Measurements from ENCODE around the gene IQCC. TPM values are rescaled to one million over a fixed set of nuclear protein-coding genes. Genes with fewer than 3 reads are reported as not detected.
A peak's percentile ranks its signal among the peaks of the same experiment; 100 is the strongest.

The IQCC gene
- total and polyA plus RNA-seq, 4 donors, result 0.50 to 2.4 (median 1.0) TPM

- Histone ChIP-seq H3K27me3 (ENCODE audit: control insufficient read depth in 1 of 2, insufficient read depth in 2 of 2, low read length in 1 of 2) (no peaks in the 10 kb centered on the region), H3K4me3 (ENCODE audit: low read length in 2 of 2) (peak within 1 kb of the TSS; percentile 56), H3K27ac (ENCODE audit: low read depth in 1 of 2, low read length in 2 of 2) (peak within 1 kb of the TSS; percentile 63 to 89), H3K9me3 (ENCODE audit: control insufficient read depth, low read length) (no peaks in the 10 kb centered on the region), H3K4me1 (ENCODE audit: control insufficient read depth in 1 of 2, insufficient read depth in 2 of 2, low read length in 2 of 2) (no peaks in the 10 kb centered on the region), H3K36me3 (ENCODE audit: control insufficient read depth in 1 of 2, insufficient read depth in 2 of 2, low read length in 1 of 2) (peaks cover 0 to 2% of the 10 kb centered on the region in 2 donors)
- intact Hi-C loops (cut with DNase I), result loop anchor here in 1 of 2 donors (5.0 kb wide), 1 partner anchor 72 kb away; the partner anchor contains the start of gene KPNA6
- WGBS, 2 donors, result 1% methylated on average over 55 to 79 of the region's 79 CpGs
- ATAC-seq (ENCODE audit: low FRiP score), result peak; percentile 96
- DNase-seq, result peak; percentile 97 to 98
Measured at GRCh38 chr1:32179443-32180185, 25.9 kb upstream of the IQCC start, which contains the start of gene TXLNA. Gene TXLNA, plus strand, starts transcription at chr1:32179675. Its CDS starts 671 bp downstream, at chr1:32180346.

DNA sequence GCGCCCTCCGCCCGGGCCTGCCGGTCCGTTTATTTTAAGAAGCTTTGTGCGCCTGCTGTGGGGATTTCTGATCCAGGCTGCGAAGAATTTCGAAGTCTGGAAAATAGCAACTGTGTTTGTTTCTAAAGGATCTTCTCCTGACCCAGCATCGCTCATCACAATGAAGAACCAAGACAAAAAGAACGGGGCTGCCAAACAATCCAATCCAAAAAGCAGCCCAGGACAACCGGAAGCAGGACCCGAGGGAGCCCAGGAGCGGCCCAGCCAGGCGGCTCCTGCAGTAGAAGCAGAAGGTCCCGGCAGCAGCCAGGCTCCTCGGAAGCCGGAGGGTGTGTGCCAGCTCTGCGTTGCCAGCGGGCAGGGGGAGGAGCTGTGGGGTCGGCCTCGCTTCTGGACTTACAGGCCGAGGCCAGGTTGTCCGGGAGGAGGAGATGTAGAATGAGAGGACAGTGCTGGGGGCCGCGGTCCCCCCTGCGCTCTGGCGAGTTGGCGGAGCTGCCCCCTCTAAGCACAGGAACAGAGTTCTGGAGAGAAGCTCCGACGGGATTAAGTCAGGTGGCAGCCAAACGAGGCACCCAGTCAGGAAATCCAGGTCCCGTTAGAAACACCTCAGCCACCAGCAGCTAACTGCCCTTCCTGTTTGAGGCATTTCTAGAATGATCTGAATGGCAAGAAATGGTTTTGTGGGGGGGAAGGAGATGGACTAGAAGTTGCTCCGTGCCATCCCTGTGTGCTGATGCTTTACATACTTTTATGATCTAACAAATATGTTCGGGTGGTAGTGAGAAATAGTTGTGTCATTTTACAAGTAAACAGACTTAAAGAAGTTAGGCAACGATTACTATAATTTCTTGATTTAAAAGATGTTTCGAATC, 25.0 kb upstream of the IQCC start:
- Histone ChIP-seq H3K27me3 (ENCODE audit: control insufficient read depth in 1 of 2, insufficient read depth in 2 of 2, low read length in 1 of 2) (no peaks in the 10 kb centered on the region), H3K4me3 (ENCODE audit: low read length in 2 of 2) (peak overlapping the region; percentile 56), H3K27ac (ENCODE audit: low read depth in 1 of 2, low read length in 2 of 2) (peak overlapping the region; percentile 63 to 88), H3K9me3 (ENCODE audit: control insufficient read depth, low read length) (no peaks in the 10 kb centered on the region), H3K4me1 (ENCODE audit: control insufficient read depth in 1 of 2, insufficient read depth in 2 of 2, low read length in 2 of 2) (no peaks in the 10 kb centered on the region), H3K36me3 (ENCODE audit: control insufficient read depth in 1 of 2, insufficient read depth in 2 of 2, low read length in 1 of 2) (peaks cover 0 to 2% of the 10 kb centered on the region in 2 donors)
- peak; percentile 79 to 88 for DNase-seq
- intact Hi-C loops (cut with DNase I), result no loop called here
- peak; percentile 53 for ATAC-seq (ENCODE audit: low FRiP score)
- 4% methylated on average over 36 of the region's 36 CpGs for WGBS, 2 donors

DNA sequence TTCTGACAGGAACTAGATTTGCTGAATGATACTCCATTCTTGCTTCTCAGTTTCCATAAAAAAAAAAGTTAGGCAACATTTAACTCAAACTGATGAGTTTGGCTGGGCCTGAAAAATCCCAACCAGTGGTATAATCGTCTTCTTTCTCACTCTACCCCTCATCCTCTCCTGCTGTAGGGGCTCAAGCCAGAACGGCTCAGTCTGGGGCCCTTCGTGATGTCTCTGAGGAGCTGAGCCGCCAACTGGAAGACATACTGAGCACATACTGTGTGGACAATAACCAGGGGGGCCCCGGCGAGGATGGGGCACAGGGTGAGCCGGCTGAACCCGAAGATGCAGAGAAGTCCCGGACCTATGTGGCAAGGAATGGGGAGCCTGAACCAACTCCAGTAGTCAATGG, 24.4 kb upstream of the IQCC start:
- Histone ChIP-seq H3K36me3 (ENCODE audit: control insufficient read depth in 1 of 2, insufficient read depth in 2 of 2, low read length in 1 of 2) (peaks cover 0 to 3% of the 10 kb centered on the region in 2 donors), H3K9me3 (ENCODE audit: control insufficient read depth, low read length) (no peaks in the 10 kb centered on the region), H3K27ac (ENCODE audit: low read depth in 1 of 2, low read length in 2 of 2) (peak overlapping the region in 1 of 2 donors; percentile 5), H3K4me3 (ENCODE audit: low read length in 2 of 2) (no peak overlapping the region), H3K4me1 (ENCODE audit: control insufficient read depth in 1 of 2, insufficient read depth in 2 of 2, low read length in 2 of 2) (no peaks in the 10 kb centered on the region), H3K27me3 (ENCODE audit: control insufficient read depth in 1 of 2, insufficient read depth in 2 of 2, low read length in 1 of 2) (no peaks in the 10 kb centered on the region)
- ATAC-seq (ENCODE audit: low FRiP score), result no peak
- 66 to 69% methylated on average over 9 of the region's 9 CpGs for WGBS, 2 donors
- intact Hi-C loops (cut with DNase I), result no loop called here
- DNase-seq, result no peak

DNA sequence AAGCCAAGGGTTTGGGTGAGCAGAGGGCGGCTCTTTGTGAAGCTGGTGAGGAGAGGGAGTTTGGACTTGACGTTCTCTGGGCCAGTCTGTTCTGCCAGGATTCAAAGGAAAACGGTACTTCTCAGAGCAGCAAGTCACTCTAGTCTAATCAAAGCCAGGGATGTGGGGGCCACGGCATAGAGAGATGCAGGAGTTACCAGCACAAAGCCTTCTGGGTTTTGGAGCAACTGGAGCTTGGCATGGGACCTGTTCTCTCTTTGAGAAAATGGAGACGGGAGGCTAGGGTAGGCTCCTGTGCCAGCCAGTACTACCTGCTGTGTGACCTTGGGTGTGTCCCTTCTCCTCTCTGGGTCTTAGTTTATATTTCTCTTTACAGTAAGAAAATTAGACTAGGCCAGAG, 23.9 kb upstream of the IQCC start:
- intact Hi-C loops (cut with DNase I), result no loop called here
- Histone ChIP-seq H3K4me1 (ENCODE audit: control insufficient read depth in 1 of 2, insufficient read depth in 2 of 2, low read length in 2 of 2) (no peaks in the 10 kb centered on the region), H3K4me3 (ENCODE audit: low read length in 2 of 2) (no peak overlapping the region)

DNA sequence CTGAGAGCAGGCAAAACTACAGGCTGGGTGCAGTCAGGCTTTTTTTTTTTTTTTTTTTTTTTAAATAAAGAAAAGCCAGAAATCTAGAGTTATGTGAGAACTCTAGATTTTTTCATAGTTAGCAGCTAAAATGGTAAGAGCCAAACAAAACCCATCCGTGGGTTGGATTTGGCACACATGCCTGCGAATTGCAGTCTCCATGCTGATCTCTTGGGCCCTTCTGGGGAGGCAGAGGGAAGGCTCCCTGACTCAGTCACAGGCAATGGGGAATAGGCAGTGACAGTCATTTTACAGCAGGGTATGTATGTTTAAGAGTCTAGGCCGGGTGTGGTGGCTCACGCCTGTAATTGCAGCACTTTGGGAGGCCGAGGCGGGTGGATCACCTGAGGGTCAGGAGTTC, 23.4 kb upstream of the IQCC start:
- H3K9me3 ChIP-seq (ENCODE audit: control insufficient read depth, low read length), result no peaks in the 10 kb centered on the region
- peak in 1 of 2 donors; percentile 49 for DNase-seq
- 53 to 59% methylated on average over 6 of the region's 6 CpGs for WGBS, 2 donors
- H3K36me3 ChIP-seq (ENCODE audit: control insufficient read depth in 1 of 2, insufficient read depth in 2 of 2, low read length in 1 of 2), result peaks cover 3 to 4% of the 10 kb centered on the region in 2 donors
- no peak overlapping the region for H3K27ac ChIP-seq (ENCODE audit: low read depth in 1 of 2, low read length in 2 of 2)
- H3K4me1 ChIP-seq (ENCODE audit: control insufficient read depth in 1 of 2, insufficient read depth in 2 of 2, low read length in 2 of 2), result no peaks in the 10 kb centered on the region
- no peaks in the 10 kb centered on the region for H3K27me3 ChIP-seq (ENCODE audit: control insufficient read depth in 1 of 2, insufficient read depth in 2 of 2, low read length in 1 of 2)
- H3K4me3 ChIP-seq (ENCODE audit: low read length in 2 of 2), result no peak overlapping the region
- intact Hi-C loops (cut with DNase I), result no loop called here
- ATAC-seq (ENCODE audit: low FRiP score), result no peak

More for the DNA sequence above, 23.9 kb upstream of the IQCC start:
- WGBS, 2 donors, result 40 to 44% methylated on average over 5 of the region's 5 CpGs
- Histone ChIP-seq H3K9me3 (ENCODE audit: control insufficient read depth, low read length) (no peaks in the 10 kb centered on the region), H3K27ac (ENCODE audit: low read depth in 1 of 2, low read length in 2 of 2) (peak overlapping the region in 1 of 2 donors; percentile 21), H3K36me3 (ENCODE audit: control insufficient read depth in 1 of 2, insufficient read depth in 2 of 2, low read length in 1 of 2) (peaks cover 3 to 4% of the 10 kb centered on the region in 2 donors), H3K27me3 (ENCODE audit: control insufficient read depth in 1 of 2, insufficient read depth in 2 of 2, low read length in 1 of 2) (no peaks in the 10 kb centered on the region)
- DNase-seq (no peak), ATAC-seq (ENCODE audit: low FRiP score) (no peak)

DNA sequence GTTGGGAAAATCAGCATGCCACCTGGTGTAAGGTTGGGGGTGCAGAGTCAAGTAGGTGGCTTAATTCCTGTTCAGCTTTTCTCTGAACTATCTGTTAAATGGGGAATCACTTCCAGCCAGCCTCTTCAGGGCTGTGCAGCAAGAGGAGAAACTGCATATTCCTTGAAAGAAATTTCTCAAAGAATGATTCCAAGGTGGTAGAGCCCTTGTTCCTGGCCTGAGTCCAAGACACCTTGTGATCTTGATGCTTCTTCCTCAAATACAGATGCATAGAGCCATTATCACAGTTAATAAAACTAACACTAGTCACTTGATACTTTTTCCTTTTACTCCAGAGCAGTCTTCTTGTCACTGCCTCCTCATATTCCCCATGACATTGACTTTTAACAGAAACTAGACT, 20.8 kb upstream of the IQCC start:
- no peaks in the 10 kb centered on the region for H3K27me3 ChIP-seq (ENCODE audit: control insufficient read depth in 1 of 2, insufficient read depth in 2 of 2, low read length in 1 of 2)
- H3K36me3 ChIP-seq (ENCODE audit: control insufficient read depth in 1 of 2, insufficient read depth in 2 of 2, low read length in 1 of 2), result peaks cover 6 to 11% of the 10 kb centered on the region in 2 donors
- H3K4me3 ChIP-seq (ENCODE audit: low read length in 2 of 2), result no peak overlapping the region
- no peaks in the 10 kb centered on the region for H3K4me1 ChIP-seq (ENCODE audit: control insufficient read depth in 1 of 2, insufficient read depth in 2 of 2, low read length in 2 of 2)
- no peak for DNase-seq
- no peaks in the 10 kb centered on the region for H3K9me3 ChIP-seq (ENCODE audit: control insufficient read depth, low read length)
- H3K27ac ChIP-seq (ENCODE audit: low read depth in 1 of 2, low read length in 2 of 2), result no peak overlapping the region
- intact Hi-C loops (cut with DNase I), result no loop called here
- ATAC-seq (ENCODE audit: low FRiP score), result no peak

GRCh38 chr1:32186077-32186476, 19.4 kb upstream of the IQCC start:
- no peak overlapping the region for H3K4me3 ChIP-seq (ENCODE audit: low read length in 2 of 2)
- intact Hi-C loops (cut with DNase I), result no loop called here
- ATAC-seq (ENCODE audit: low FRiP score) (no peak), DNase-seq (no peak)
- H3K27me3 ChIP-seq (ENCODE audit: control insufficient read depth in 1 of 2, insufficient read depth in 2 of 2, low read length in 1 of 2), result no peaks in the 10 kb centered on the region
- H3K9me3 ChIP-seq (ENCODE audit: control insufficient read depth, low read length), result no peaks in the 10 kb centered on the region
- no peaks in the 10 kb centered on the region for H3K4me1 ChIP-seq (ENCODE audit: control insufficient read depth in 1 of 2, insufficient read depth in 2 of 2, low read length in 2 of 2)
- peaks cover 6 to 17% of the 10 kb centered on the region in 2 donors for H3K36me3 ChIP-seq (ENCODE audit: control insufficient read depth in 1 of 2, insufficient read depth in 2 of 2, low read length in 1 of 2)
- WGBS, 2 donors, result 92 to 93% methylated on average over 2 of the region's 2 CpGs
- no peak overlapping the region for H3K27ac ChIP-seq (ENCODE audit: low read depth in 1 of 2, low read length in 2 of 2)

DNA sequence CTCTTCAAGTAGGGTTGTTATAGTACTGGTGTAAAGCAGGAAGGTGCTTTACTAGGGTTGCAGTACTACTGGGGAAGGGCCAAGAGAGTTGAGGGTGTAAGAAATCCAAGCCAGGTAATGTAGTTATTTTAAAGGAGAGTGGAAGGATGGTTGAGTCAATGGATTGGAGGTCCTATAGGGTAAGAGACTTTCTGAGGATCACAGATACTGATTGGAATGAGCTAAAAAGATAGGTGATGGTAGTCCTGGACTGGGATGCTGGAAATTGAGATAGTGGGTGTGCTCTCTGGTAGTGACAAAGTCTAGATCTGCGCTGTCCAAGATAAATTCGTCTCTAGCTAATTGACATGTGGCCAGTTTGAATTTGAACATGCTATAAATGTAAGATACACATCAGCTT, 19.0 kb upstream of the IQCC start:
- no peaks in the 10 kb centered on the region for H3K27me3 ChIP-seq (ENCODE audit: control insufficient read depth in 1 of 2, insufficient read depth in 2 of 2, low read length in 1 of 2)
- intact Hi-C loops (cut with DNase I), result no loop called here
- peaks cover 6 to 18% of the 10 kb centered on the region in 2 donors for H3K36me3 ChIP-seq (ENCODE audit: control insufficient read depth in 1 of 2, insufficient read depth in 2 of 2, low read length in 1 of 2)
- no peaks in the 10 kb centered on the region for H3K9me3 ChIP-seq (ENCODE audit: control insufficient read depth, low read length)
- H3K27ac ChIP-seq (ENCODE audit: low read depth in 1 of 2, low read length in 2 of 2), result no peak overlapping the region
- H3K4me3 ChIP-seq (ENCODE audit: low read length in 2 of 2), result no peak overlapping the region
- ATAC-seq (ENCODE audit: low FRiP score) (no peak), DNase-seq (no peak)
- WGBS, 2 donors, result 82 to 84% methylated on average over 2 of the region's 2 CpGs
- H3K4me1 ChIP-seq (ENCODE audit: control insufficient read depth in 1 of 2, insufficient read depth in 2 of 2, low read length in 2 of 2), result no peaks in the 10 kb centered on the region

Measured in aorta (tissue), 5 donors.